GM12878 (cell line): Measurements from ENCODE around the gene SLC15A5. TPM values are rescaled to one million over a fixed set of nuclear protein-coding genes. Genes with fewer than 3 reads are reported as not detected.

ENCODE experiments used
- ATAC-seq: fragments of 200-7000 bp; cut with Tn5 transposase; 3 replicates; pipeline ENCODE4 v1.9.1; 2020; ENCODE audit warnings: mild to moderate bottlenecking, moderate library complexity
- BruUV-seq: library from RNA; stranded (reverse); fragments of 400-500 nt; replicated peaks from 2 replicates; lab custom pipeline; 2021; lab: Mats Ljungman, UMichigan
- CTCF ChIA-PET: fragments of 300-600 bp; sonication (Branson Sonifier 250); formaldehyde crosslinking; extraction: SDS; loops from one replicate; lab custom pipeline; 2021; ENCODE audit warnings: inconsistent platforms; lab: Yijun Ruan, JAX
- POLR2A ChIA-PET: fragments of 350-600 bp; formaldehyde crosslinking; extraction: SDS; loops from one replicate; lab custom pipeline; 2021; ENCODE audit warnings: inconsistent platforms; lab: Charles Lee
- RAD21 ChIA-PET: fragments of 300-600 bp; sonication (Branson Sonifier 250); formaldehyde crosslinking; loops from one replicate; lab custom pipeline; 2023; ENCODE audit warnings: antibody characterized with exemption; ENCODE audit not compliant: unreplicated experiment; lab: Charles Lee
- SMC1A ChIA-PET: fragments of 300-600 bp; sonication (Branson Sonifier 250); formaldehyde crosslinking; loops from one replicate; lab custom pipeline; 2023; ENCODE audit not compliant: unreplicated experiment, uncharacterized antibody; lab: Charles Lee
- DNase-seq: peaks from one replicate; pipeline ENCODE4 v3.0.0-alpha.2; 2011; ENCODE audit warnings: low read depth, low spot score
- FAIRE-seq: peaks from 3 replicates; lab custom pipeline; 2011; peaks lifted over from hg19 to GRCh38; lab: Jason Lieb, UNC
- H2AFZ ChIP-seq: 2 replicates; pipeline ENCODE4 v1.6.0; 2011; ENCODE audit warnings: low read depth, low read length, control low read depth; ENCODE audit not compliant: control insufficient read depth
- H3K27ac ChIP-seq: 2 replicates; pipeline ENCODE4 v1.5.1; 2011; ENCODE audit warnings: control low read depth; ENCODE audit not compliant: control insufficient read depth, insufficient read depth
- H3K27me3 ChIP-seq, 2 experiments: replicated peaks in 1 of 2; 2 replicates each; pipeline versions ENCODE4 v1.6.0 to v1.6.1; 2011; ENCODE audit warnings: low read length in 1 of 2; ENCODE audit not compliant: control insufficient read depth in 2 of 2, insufficient read depth in 2 of 2
- H3K36me3 ChIP-seq, 2 experiments: 2 replicates each; pipeline ENCODE4 v1.5.1; 2011; ENCODE audit warnings: low read length in 1 of 2; ENCODE audit not compliant: control insufficient read depth in 2 of 2, insufficient read depth in 2 of 2
- H3K4me1 ChIP-seq: 2 replicates; pipeline ENCODE4 v1.6.1; 2011; ENCODE audit warnings: mild to moderate bottlenecking, low read length, moderate library complexity, mixed read lengths; ENCODE audit not compliant: control insufficient read depth, insufficient read depth
- H3K4me2 ChIP-seq: 2 replicates; pipeline ENCODE4 v1.6.0; 2011; ENCODE audit warnings: control low read depth; ENCODE audit not compliant: control insufficient read depth, insufficient read depth
- H3K4me3 ChIP-seq: fragments of 200-600 bp; sonication (generic); 2 replicates; pipeline ENCODE4 v1.5.1; 2016
- H3K79me2 ChIP-seq: 2 replicates; pipeline ENCODE4 v1.6.0; 2011; ENCODE audit warnings: low read length; ENCODE audit not compliant: control insufficient read depth, insufficient read depth
- H3K9ac ChIP-seq: 2 replicates; pipeline ENCODE4 v1.8.0; 2011; ENCODE audit warnings: low read length, control low read depth, mixed read lengths; ENCODE audit not compliant: control insufficient read depth, insufficient read depth
- H3K9me3 ChIP-seq: replicated peaks from 3 replicates; pipeline ENCODE4 v1.5.1; 2011; ENCODE audit warnings: mild to moderate bottlenecking, low read length; ENCODE audit not compliant: control insufficient read depth, insufficient read depth
- H4K20me1 ChIP-seq: 2 replicates; pipeline ENCODE4 v1.6.0; 2011; ENCODE audit not compliant: control insufficient read depth, insufficient read depth
- CEBPB ChIP-seq, 2 experiments: fragments of 150-350 bp in 1 of 2; IDR thresholded peaks; 2 replicates each; pipeline ENCODE4 v1.6.1; 2012 to 2014; ENCODE audit warnings: low read depth in 2 of 2, low read length in 2 of 2, borderline replicate concordance in 1 of 2, inconsistent platforms in 1 of 2
- CREB1 ChIP-seq: IDR thresholded peaks from 2 replicates; pipeline ENCODE4 v1.6.1; 2012; ENCODE audit warnings: low read depth, mild to moderate bottlenecking, inconsistent platforms
- E2F8 ChIP-seq: fragments of 450-650 bp; IDR thresholded peaks from 2 replicates; pipeline ENCODE4 v1.6.1; 2018; ENCODE audit warnings: mild to moderate bottlenecking, low read depth, moderate library complexity; ENCODE audit not compliant: partially characterized antibody
- NFXL1 ChIP-seq: fragments of 450-650 bp; IDR thresholded peaks from 2 replicates; pipeline ENCODE4 v1.6.1; 2017; ENCODE audit warnings: antibody characterized with exemption, mild to moderate bottlenecking, borderline replicate concordance
- NR2C1 ChIP-seq: fragments of 450-650 bp; IDR thresholded peaks from 2 replicates; pipeline ENCODE4 v1.6.1; 2017; ENCODE audit warnings: antibody characterized with exemption, mild to moderate bottlenecking, moderate library complexity
- POLR2AphosphoS5 ChIP-seq: IDR thresholded peaks from 2 replicates; pipeline ENCODE4 v1.6.1; 2011; ENCODE audit warnings: mild to moderate bottlenecking, low read length, inconsistent platforms
- SREBF2 ChIP-seq: IDR thresholded peaks from 2 replicates; pipeline ENCODE4 v1.6.1; 2012; ENCODE audit warnings: mild to moderate bottlenecking, low read length
- TCF3 ChIP-seq: IDR thresholded peaks from 2 replicates; pipeline ENCODE4 v1.6.1; 2012; ENCODE audit warnings: low read depth, mild to moderate bottlenecking, low read length, borderline replicate concordance; ENCODE audit not compliant: insufficient read depth
- TCF7 ChIP-seq: IDR thresholded peaks from 2 replicates; pipeline ENCODE4 v1.6.1; 2014; ENCODE audit warnings: antibody characterized with exemption, borderline replicate concordance
- ZBTB11 ChIP-seq: fragments of 450-650 bp; formaldehyde crosslinking; IDR thresholded peaks from 2 replicates; pipeline ENCODE4 v1.5.0; 2022; ENCODE audit warnings: mild to moderate bottlenecking, missing genetic modification characterization
- ZNF687 ChIP-seq: fragments of 450-650 bp; IDR thresholded peaks from 2 replicates; pipeline ENCODE4 v1.6.1; 2017; ENCODE audit warnings: mild to moderate bottlenecking, moderate library complexity
- WGBS: methylation state at CpG from one replicate; pipeline ENCODE4 v1.1.6; 2016; ENCODE audit warnings: low lambda C conversion rate; ENCODE audit not compliant: insufficient replicate concordance, insufficient coverage; ENCODE audit errors: missing lambda C conversion rate; 5-methylcytosine and 5-hydroxymethylcytosine counted together
- in situ Hi-C: fragments of 300-500 bp; cut with MboI; formaldehyde crosslinking; loops from 9 replicates; pipeline ENCODE4 v1.14.3; 2018; ENCODE audit warnings: mixed read lengths
- intact Hi-C: fragments of 100-400 bp; cut with micrococcal nuclease; formaldehyde crosslinking; loops from one replicate; pipeline ENCODE4 v1.14.2; 2022; ENCODE audit not compliant: unreplicated experiment
- polyA plus RNA-seq, 11 experiments: library from polyadenylated mRNA; depleted of rRNA in 4 of 11; unstranded in 6 of 11; stranded (reverse) in 5 of 11; fragments of >200 nt; fragmentation: Nextera tagmentation in 4 of 11; fragmentation: Illumina TruSeq in 1 of 11; extraction: Ambion mirVana in 4 of 11; extraction: Trizol in 1 of 11; gene quantifications; 1 replicate in 1 of 11; 2 replicates in 10 of 11; pipeline versions ENCODE4 v1.2.1 to v1.2.3, GENCODE V29; 2011 to 2016; ENCODE audit warnings: inconsistent platforms in 2 of 11, missing spikeins in 2 of 11, low read depth in 1 of 11
- total RNA-seq, 4 experiments: library from RNA; depleted of rRNA in 3 of 4; stranded (reverse); fragments of >200 nt in 3 of 4; fragmentation: Illumina TruSeq in 1 of 4; extraction: Trizol in 1 of 4; gene quantifications; 2 replicates each; pipeline versions ENCODE4 v1.2.1 to v1.2.3, GENCODE V29; 2013 to 2021

SLC15A5 gene
- total and polyA plus RNA-seq, 10 of the 15 experiments (the other 5 are each of a cell fraction or from before 2014, with no cell fraction given), result not detected

- TF ChIP-seq E2F8 (no peak), POLR2AphosphoS5 (no peak), NFXL1 (no peak), CEBPB (IDR thresholded peaks at IDR 0.05; ENCODE audit: borderline replicate concordance in 1 of 2, low read depth in 2 of 2, low read length in 2 of 2) (no peak), NR2C1 (no peak)
- TF ChIP-seq, all 136 proteins: peak for 0
Observed at GRCh38 chr12:16218934-16219751, 58.3 kb downstream of the SLC15A5 start (continued).

GRCh38 chr12:16218234-16218633, 59.3 kb downstream of the SLC15A5 start:
- ATAC-seq, result no peak
- ChIA-PET POLR2A (no interaction called here), CTCF (interaction anchor here (1.8 kb wide), 1 partner anchor 20 kb away, joined by 5 read pairs; no protein-coding TSS in a partner anchor), SMC1A (interaction anchor here (1.5 kb wide), 1 partner anchor 21 kb away, joined by 5 read pairs; no protein-coding TSS in a partner anchor), RAD21 (interaction anchor here (0.6 kb wide), 1 partner anchor 37 kb away, joined by 3 read pairs; no protein-coding TSS in a partner anchor)
- Histone ChIP-seq H3K27ac (no peak overlapping the region), H3K4me3 (no peak overlapping the region), H3K36me3 (no peaks in the 10 kb centered on the region), H2AFZ (no peak overlapping the region), H3K4me1 (no peaks in the 10 kb centered on the region), H3K79me2 (no peaks in the 10 kb centered on the region), H3K4me2 (no peak overlapping the region), H4K20me1 (no peaks in the 10 kb centered on the region), H3K9ac (no peak overlapping the region), H3K9me3 (no peaks in the 10 kb centered on the region; the same call in 2 of the 3 replicates), H3K27me3 (no peaks in the 10 kb centered on the region)
- FAIRE-seq, result no peak
- in situ Hi-C loops (no loop called here), intact Hi-C loops (no loop called here)
- WGBS, result 72% methylated on average over 6 of the region's 6 CpGs
- BruUV-seq, result no TSS peak
- no peak for DNase-seq
- TF ChIP-seq TCF3, result no peak
- TF ChIP-seq TCF7, result no peak
- no peak for TF ChIP-seq ZBTB11
- TF ChIP-seq CREB1, result no peak
- TF ChIP-seq SREBF2, result no peak
- no peak for TF ChIP-seq POLR2AphosphoS5
- no peak for TF ChIP-seq ZNF687
